Lung (tissue), 12 donors: ENCODE data around the gene PITPNB. TPM values are rescaled to one million over a fixed set of nuclear protein-coding genes. Genes with fewer than 3 reads are reported as not detected.

Source experiments
- ATAC-seq: fragments of 200-7000 bp; cut with Tn5 transposase; one replicate; pipeline ENCODE4 v1.9.1; 2020; ENCODE audit warnings: moderate number of reproducible peaks; ENCODE audit not compliant: insufficient read depth, low FRiP score
- DNase-seq, 3 donors: peaks; one replicate each; pipeline ENCODE4 v3.0.0-alpha.2; 2013 to 2017
- H3K27ac ChIP-seq, 2 donors: one replicate each; pipeline ENCODE4 v1.5.1; 2013; ENCODE audit warnings: mild to moderate bottlenecking in 2 of 2, moderate library complexity in 2 of 2, control low read depth in 1 of 2, inconsistent platforms in 1 of 2, low read depth in 1 of 2, low read length in 1 of 2
- H3K27me3 ChIP-seq, 3 donors: one replicate each; pipeline ENCODE4 v1.5.1; 2013; ENCODE audit warnings: low read length in 2 of 3; ENCODE audit not compliant: control insufficient read depth in 3 of 3, insufficient read depth in 3 of 3
- H3K36me3 ChIP-seq, 4 donors: one replicate each; pipeline ENCODE4 v1.5.1; 2013; ENCODE audit warnings: low read length in 4 of 4, mild to moderate bottlenecking in 1 of 4, moderate library complexity in 1 of 4; ENCODE audit not compliant: control insufficient read depth in 4 of 4, insufficient read depth in 4 of 4
- H3K4me1 ChIP-seq, 5 donors: one replicate each; pipeline ENCODE4 v1.5.1; 2013; ENCODE audit warnings: low read length in 5 of 5, mild to moderate bottlenecking in 2 of 5, moderate library complexity in 1 of 5; ENCODE audit not compliant: control insufficient read depth in 5 of 5, insufficient read depth in 5 of 5
- H3K4me3 ChIP-seq: one replicate; pipeline ENCODE4 v1.5.1; 2013; ENCODE audit warnings: mild to moderate bottlenecking, control low read depth, moderate library complexity
- H3K9ac ChIP-seq, 2 donors: one replicate each; pipeline ENCODE4 v1.5.1; 2013; ENCODE audit warnings: low read length in 2 of 2, control low read depth in 1 of 2; ENCODE audit not compliant: insufficient read depth in 1 of 2
- H3K9me3 ChIP-seq, 4 donors: one replicate each; pipeline ENCODE4 v1.5.1; 2013; ENCODE audit warnings: low read length in 3 of 4, mild to moderate bottlenecking in 1 of 4, moderate library complexity in 1 of 4; ENCODE audit not compliant: control insufficient read depth in 4 of 4, insufficient read depth in 3 of 4
- CTCF ChIP-seq: IDR thresholded peaks from 2 replicates; pipeline ENCODE4 v1.5.1; 2012; ENCODE audit warnings: mild to moderate bottlenecking; ENCODE audit errors: control extremely low read depth, extremely low read depth
- WGBS, 2 donors: extraction: QIAGEN DNeasy Blood & Tissue Kit; methylation state at CpG; one replicate each; pipeline ENCODE4 v1.1.7; 2013; 5-methylcytosine and 5-hydroxymethylcytosine counted together
- polyA plus RNA-seq, 2 donors: library from polyadenylated mRNA; stranded (reverse); fragments of 200-250 nt; gene quantifications; one replicate each; pipeline ENCODE4 v1.2.1, GENCODE V29; 2013
- total RNA-seq, 2 donors: library from RNA; depleted of rRNA in 1 of 2; stranded (reverse); fragments of >200 nt in 1 of 2; gene quantifications; one replicate each; pipeline ENCODE4 v1.2.1, GENCODE V29; 2014 to 2021
- donor health status: control.
- donor health status: control.
- donor health status: Bipolar disorder and iron deficiency.
- donor health status: healthy.
- donor health status: DM: yes; HTN: yes; CAD: no.

PITPNB gene
- total and polyA plus RNA-seq, 4 donors: 19.2 to 73.5 (median 37.5) TPM

- peak; percentile 80 to 90 (median 90) for DNase-seq
- H3K4me3 ChIP-seq: peak overlapping the region; percentile 91
- 1% methylated on average over 49 to 60 of the region's 60 CpGs for WGBS, 2 donors
- no peaks in the 10 kb centered on the region for H3K27me3 ChIP-seq
- peaks cover 0 to 5% (median 1%) of the 10 kb centered on the region in 4 donors for H3K36me3 ChIP-seq
- peak overlapping the region; percentile 81 to 91 for H3K27ac ChIP-seq
- TF ChIP-seq CTCF: no peak
- H3K9ac ChIP-seq: peak overlapping the region; percentile 48 to 92
- peak; percentile 48 for ATAC-seq
- peaks cover 0 to 57% (median 24%) of the 10 kb centered on the region in 5 donors for H3K4me1 ChIP-seq
- no peaks in the 10 kb centered on the region for H3K9me3 ChIP-seq
Observed at GRCh38 chr22:27918341-27919221, 475 bp downstream of the PITPNB start.

- ATAC-seq: no peak
- H3K27ac ChIP-seq: no peak overlapping the region
- H3K9me3 ChIP-seq: no peaks in the 10 kb centered on the region
- no peak overlapping the region for H3K4me3 ChIP-seq
- no peak overlapping the region for H3K9ac ChIP-seq
- no peak for DNase-seq
- H3K36me3 ChIP-seq: peaks cover 0 to 2% (median 0%) of the 10 kb centered on the region in 4 donors
- TF ChIP-seq CTCF: no peak
- H3K4me1 ChIP-seq: peaks cover 0 to 82% (median 33%) of the 10 kb centered on the region in 5 donors
- H3K27me3 ChIP-seq: no peaks in the 10 kb centered on the region
Observed at GRCh38 chr22:27915986-27916385, 3.1 kb downstream of the PITPNB start.

- Histone ChIP-seq H3K4me1 (peaks cover 0 to 71% (median 33%) of the 10 kb centered on the region in 5 donors), H3K9ac (peak overlapping the region in 1 of 2 donors; percentile 35), H3K27ac (peak overlapping the region in 1 of 2 donors; percentile 45), H3K27me3 (no peaks in the 10 kb centered on the region), H3K9me3 (no peaks in the 10 kb centered on the region), H3K36me3 (peaks cover 3 to 13% (median 7%) of the 10 kb centered on the region in 4 donors), H3K4me3 (no peak overlapping the region)
- no peak for TF ChIP-seq CTCF
- ATAC-seq (no peak), DNase-seq (peak in 2 of 3 donors; percentile 91 to 92)
Observed at GRCh38 chr22:27913162-27913741, 5.8 kb downstream of the PITPNB start.
